ENCODE measurements around the gene PTGES3. TPM values are rescaled to one million over a fixed set of nuclear protein-coding genes. Genes with fewer than 3 reads are reported as not detected.

Gene PTGES3
- total and polyA plus RNA-seq, 2 of the 8 experiments (the other 6 are each of a cell fraction or from before 2014, with no cell fraction given): 111 to 464 TPM

- TF ChIP-seq JUND (IDR thresholded peaks at IDR 0.05; ENCODE audit: low read length) (no peak), CHD7 (IDR thresholded peaks at IDR 0.05; ENCODE audit: insufficient replicate concordance, low read length) (no peak), PHF8 (conservative IDR thresholded peaks at IDR 0.05; ENCODE audit: low read depth, low read length) (peak; percentile 70), ATF2 (IDR thresholded peaks at IDR 0.05; ENCODE audit: low read length) (0 out of 2 replicates have a peak, but pooled peaks have one; percentile 69), CTCF (IDR thresholded peaks at IDR 0.05; ENCODE audit: control extremely low read depth in 1 of 3, insufficient read depth in 1 of 3, low read depth in 1 of 3, low read length in 3 of 3) (no peak)
These were observed at the start of gene PTGES3 (continued) for GRCh38 chr12:56688129-56688845.
